HPDE6-E6E7 (cell line): Measurements from ENCODE around the gene ANKS4B.
"Not testable (repeated sequence)": the region's sequence is repeated elsewhere in the genome, so short reads cannot be mapped to it uniquely, and the experiment has no call there.

ENCODE experiments used
- DNase-seq: peaks from one replicate; pipeline ENCODE4 v3.0.0; 2011; ENCODE audit warnings: missing footprints; ENCODE audit errors: extremely low spot score

Gene ANKS4B

GRCh38 chr16:21218153-21218552 is 15.3 kb upstream of the ANKS4B start:
- DNase-seq, result no peak

- no peak for DNase-seq
These were observed 13.9 kb upstream of the ANKS4B start for GRCh38 chr16:21219551-21219950.

GRCh38 chr16:21222495-21223337 is 10.8 kb upstream of the ANKS4B start:
- no peak for DNase-seq

GRCh38 chr16:21223787-21224186 is 9.7 kb upstream of the ANKS4B start:
- no peak for DNase-seq

- no peak for DNase-seq
These were observed 8.7 kb upstream of the ANKS4B start for GRCh38 chr16:21224800-21225199.

- no peak for DNase-seq
These were observed 6.8 kb upstream of the ANKS4B start for GRCh38 chr16:21226749-21227148.

GRCh38 chr16:21227866-21228265 is 5.6 kb upstream of the ANKS4B start:
- DNase-seq, result no peak

GRCh38 chr16:21228361-21228872 is 5.1 kb upstream of the ANKS4B start:
- DNase-seq, result no peak

GRCh38 chr16:21233045-21233520 is 416 bp upstream of the ANKS4B start:
- DNase-seq, result no peak

GRCh38 chr16:21235199-21235585 is 1.7 kb downstream of the ANKS4B start:
- DNase-seq, result no peak

- no peak for DNase-seq
These were observed 3.3 kb downstream of the ANKS4B start for GRCh38 chr16:21236831-21237230.

- DNase-seq, result no peak
These were observed 6.1 kb downstream of the ANKS4B start for GRCh38 chr16:21239646-21240045.

- DNase-seq, result no peak
These were observed 9.3 kb downstream of the ANKS4B start for GRCh38 chr16:21242756-21243155.

GRCh38 chr16:21244518-21245215 is 11.2 kb downstream of the ANKS4B start:
- no peak for DNase-seq

- DNase-seq, result not testable (repeated sequence)
These were observed 14.7 kb downstream of the ANKS4B start for GRCh38 chr16:21248179-21248578.

- no peak for DNase-seq
These were observed 16.8 kb downstream of the ANKS4B start for GRCh38 chr16:21250072-21250923.

GRCh38 chr16:21253470-21253869 is 20.0 kb downstream of the ANKS4B start:
- DNase-seq, result no peak

- no peak for DNase-seq
These were observed 23.1 kb downstream of the ANKS4B start for GRCh38 chr16:21256636-21257035.

GRCh38 chr16:21257284-21257683 is 23.8 kb downstream of the ANKS4B start:
- DNase-seq, result no peak

- peak; percentile 86 for DNase-seq
These were observed 27.6 kb downstream of the ANKS4B start for GRCh38 chr16:21260870-21261791.
